Endodermal cell (in vitro differentiated cells): ENCODE measurements around the gene CDH6. TPM values are rescaled to one million over a fixed set of nuclear protein-coding genes. Genes with fewer than 3 reads are reported as not detected.

Source experiments
- DNase-seq: peaks from one replicate; pipeline ENCODE4 v3.0.0-alpha.2; 2017
- H3K27ac ChIP-seq: 2 replicates; pipeline ENCODE4 v1.5.1; 2013; ENCODE audit warnings: mild to moderate bottlenecking, low read depth, low read length, moderate library complexity
- H3K27me3 ChIP-seq: 2 replicates; pipeline ENCODE4 v1.6.1; 2013; ENCODE audit warnings: mild to moderate bottlenecking, low read length, moderate library complexity; ENCODE audit not compliant: insufficient read depth, control insufficient read depth, poor library complexity, severe bottlenecking
- H3K36me3 ChIP-seq: 2 replicates; pipeline ENCODE4 v1.7.0; 2013; ENCODE audit warnings: mild to moderate bottlenecking, low read length, moderate library complexity; ENCODE audit not compliant: control insufficient read depth, insufficient read depth
- H3K4me1 ChIP-seq: one replicate; pipeline ENCODE4 v1.7.0; 2013; ENCODE audit warnings: low read length; ENCODE audit not compliant: control insufficient read depth, insufficient read depth
- H3K4me3 ChIP-seq: 2 replicates; pipeline ENCODE4 v1.5.1; 2013; ENCODE audit warnings: mild to moderate bottlenecking, low read length, moderate library complexity
- H3K9ac ChIP-seq: 2 replicates; pipeline ENCODE4 v1.6.1; 2013; ENCODE audit warnings: mild to moderate bottlenecking, low read length, moderate library complexity; ENCODE audit not compliant: poor library complexity, severe bottlenecking; ENCODE audit errors: extremely low read depth
- H3K9me3 ChIP-seq: 2 replicates; pipeline ENCODE4 v1.6.1; 2013; ENCODE audit warnings: mild to moderate bottlenecking, low read length, moderate library complexity; ENCODE audit not compliant: control insufficient read depth
- H3K27ac Mint-ChIP-seq: 2 replicates; pipeline ENCODE4 v1.8.0; 2020; ENCODE audit warnings: mixed read lengths
- H3K27me3 Mint-ChIP-seq: 2 replicates; pipeline ENCODE4 v1.8.0; 2021; ENCODE audit warnings: mild to moderate bottlenecking, mixed read lengths; ENCODE audit not compliant: insufficient read depth
- H3K36me3 Mint-ChIP-seq: 2 replicates; pipeline ENCODE4 v1.8.0; 2020; ENCODE audit warnings: low read depth, mixed read lengths
- H3K4me1 Mint-ChIP-seq: 2 replicates; pipeline ENCODE4 v1.8.0; 2020; ENCODE audit warnings: mixed read lengths
- H3K4me3 Mint-ChIP-seq: 2 replicates; pipeline ENCODE4 v1.8.0; 2020; ENCODE audit warnings: mild to moderate bottlenecking, moderate library complexity, mixed read lengths
- H3K9me3 Mint-ChIP-seq: 2 replicates; pipeline ENCODE4 v1.8.0; 2020; ENCODE audit warnings: mild to moderate bottlenecking, mixed read lengths
- CTCF ChIP-seq: fragments of 200-600 bp; sonication (generic); conservative IDR thresholded peaks from 2 replicates; pipeline ENCODE4 v1.5.0; 2021; ENCODE audit warnings: antibody characterized with exemption, mild to moderate bottlenecking
- WGBS, 2 experiments: methylation state at CpG; one replicate each; pipeline versions ENCODE4 v1.1.5 to v1.1.7; 2013; ENCODE audit warnings: missing lambda C conversion rate in 2 of 2, mixed read lengths in 1 of 2; ENCODE audit not compliant: insufficient coverage in 1 of 2, insufficient read length in 1 of 2; 5-methylcytosine and 5-hydroxymethylcytosine counted together
- total RNA-seq, 2 donors: library from RNA; stranded (reverse); fragmentation: NEBNext Ultra II Directional in 1 of 2; extraction: Animal tissue kit (Norgen Biotek cat#: 25700) in 1 of 2; gene quantifications; 2 replicates in 1 of 2; 3 replicates in 1 of 2; pipeline ENCODE4 v1.2.1, GENCODE V29; 2021

Gene CDH6
- total RNA-seq, 2 donors from 2014 or later, result 1.1 TPM

GRCh38 chr5:31193116-31193515, 370 bp upstream of the CDH6 start:
- Histone ChIP-seq H3K27me3 (peaks cover 47% of the 10 kb centered on the region), H3K9me3 (no peaks in the 10 kb centered on the region), H3K4me3 (peak overlapping the region; percentile 84), H3K9ac (no peak overlapping the region), H3K36me3 (no peaks in the 10 kb centered on the region), H3K27ac (peak overlapping the region; percentile 3), H3K4me1 (no peaks in the 10 kb centered on the region)
- H3K4me1 Mint-ChIP-seq, result peaks cover 14% of the 10 kb centered on the region
- no peak for DNase-seq
- peak overlapping the region; percentile 57 for H3K4me3 Mint-ChIP-seq
- peaks cover 59% of the 10 kb centered on the region for H3K27me3 Mint-ChIP-seq
- no peaks in the 10 kb centered on the region for H3K9me3 Mint-ChIP-seq
- WGBS, 2 experiments, result 38% methylated on average over 5 to 9 of the region's 10 CpGs
- no peaks in the 10 kb centered on the region for H3K36me3 Mint-ChIP-seq
- no peak overlapping the region for H3K27ac Mint-ChIP-seq
- TF ChIP-seq CTCF, result no peak

GRCh38 chr5:31194468-31194813, 955 bp downstream of the CDH6 start:
- H3K9me3 ChIP-seq, result no peaks in the 10 kb centered on the region
- DNase-seq, result no peak
- no peak overlapping the region for H3K9ac ChIP-seq
- H3K4me1 ChIP-seq, result no peaks in the 10 kb centered on the region
- Mint-ChIP-seq H3K4me1 (peaks cover 13% of the 10 kb centered on the region), H3K36me3 (no peaks in the 10 kb centered on the region), H3K27me3 (peaks cover 59% of the 10 kb centered on the region), H3K9me3 (no peaks in the 10 kb centered on the region), H3K27ac (no peak overlapping the region), H3K4me3 (peak overlapping the region; percentile 57)
- no peak overlapping the region for H3K27ac ChIP-seq
- 3 to 7% methylated on average over 14 to 15 of the region's 15 CpGs for WGBS, 2 experiments
- no peak for TF ChIP-seq CTCF
- no peaks in the 10 kb centered on the region for H3K36me3 ChIP-seq
- H3K27me3 ChIP-seq, result peaks cover 51% of the 10 kb centered on the region
- H3K4me3 ChIP-seq, result peak overlapping the region; percentile 84

- no peaks in the 10 kb centered on the region for H3K9me3 ChIP-seq
- no peak for DNase-seq
- Mint-ChIP-seq H3K4me1 (peaks cover 13% of the 10 kb centered on the region), H3K36me3 (no peaks in the 10 kb centered on the region), H3K27me3 (peaks cover 62% of the 10 kb centered on the region), H3K4me3 (peak overlapping the region; percentile 57), H3K9me3 (no peaks in the 10 kb centered on the region), H3K27ac (no peak overlapping the region)
- TF ChIP-seq CTCF, result no peak
- H3K9ac ChIP-seq, result no peak overlapping the region
- H3K4me1 ChIP-seq, result no peaks in the 10 kb centered on the region
- WGBS, 2 experiments, result 33 to 52% methylated on average over 2 to 5 of the region's 5 CpGs
- H3K27me3 ChIP-seq, result peaks cover 51% of the 10 kb centered on the region
- no peak overlapping the region for H3K27ac ChIP-seq
- peak overlapping the region; percentile 84 for H3K4me3 ChIP-seq
- no peaks in the 10 kb centered on the region for H3K36me3 ChIP-seq
These were observed 1.5 kb downstream of the CDH6 start for GRCh38 chr5:31194892-31195555.
